GM18861 (cell line): ENCODE measurements around the gene SSC5D.

Experiments
- ATAC-seq: cut with Tn5 transposase; IDR thresholded peaks from one replicate; pipeline ENCODE4 v1.9.1; 2021; ENCODE audit not compliant: unreplicated experiment

SSC5D gene

GRCh38 chr19:55454787-55455243 lies 33.4 kb upstream of the SSC5D start:
- no peak for ATAC-seq

GRCh38 chr19:55455576-55456235 lies 32.5 kb upstream of the SSC5D start:
- ATAC-seq, result no peak

GRCh38 chr19:55456347-55456746 lies 31.9 kb upstream of the SSC5D start:
- ATAC-seq, result no peak

GRCh38 chr19:55457683-55458457 lies 30.4 kb upstream of the SSC5D start:
- no peak for ATAC-seq

GRCh38 chr19:55459551-55459949 lies 28.7 kb upstream of the SSC5D start:
- no peak for ATAC-seq

- no peak for ATAC-seq
Observed at GRCh38 chr19:55459950-55460657, 28.1 kb upstream of the SSC5D start.

- ATAC-seq, result no peak
Observed at GRCh38 chr19:55460670-55461258, 27.5 kb upstream of the SSC5D start.

GRCh38 chr19:55461259-55461973 lies 26.8 kb upstream of the SSC5D start, which contains the start of gene ISOC2:
Gene ISOC2, minus strand, starts transcription at chr19:55461642. Its CDS starts 5,156 bp downstream, at chr19:55456486.
- ATAC-seq, result peak; percentile 77

- no peak for ATAC-seq
Observed at GRCh38 chr19:55461974-55462626, 26.1 kb upstream of the SSC5D start.

- ATAC-seq, result no peak
Observed at GRCh38 chr19:55462722-55463121, 25.5 kb upstream of the SSC5D start.

GRCh38 chr19:55463583-55464031 lies 24.6 kb upstream of the SSC5D start:
- ATAC-seq, result no peak

- ATAC-seq, result no peak
Observed at GRCh38 chr19:55464039-55464661, 24.1 kb upstream of the SSC5D start.

GRCh38 chr19:55464662-55465054 lies 23.6 kb upstream of the SSC5D start, which contains the start of gene C19orf85:
Gene C19orf85, minus strand, starts transcription at chr19:55464751. Its CDS starts 197 bp downstream, at chr19:55464554.
- ATAC-seq, result no peak

GRCh38 chr19:55465460-55466240 lies 22.6 kb upstream of the SSC5D start:
- ATAC-seq, result no peak

- no peak for ATAC-seq
Observed at GRCh38 chr19:55466241-55466614, 22.0 kb upstream of the SSC5D start.

GRCh38 chr19:55467236-55468053 lies 20.8 kb upstream of the SSC5D start:
- no peak for ATAC-seq

GRCh38 chr19:55468054-55468393 lies 20.2 kb upstream of the SSC5D start:
- ATAC-seq, result no peak

- no peak for ATAC-seq
Observed at GRCh38 chr19:55471266-55471665, 17.0 kb upstream of the SSC5D start.
